Left ventricle myocardium superior (tissue), 1 donor: ENCODE data around the gene MRPL2. TPM values are rescaled to one million over a fixed set of nuclear protein-coding genes. Genes with fewer than 3 reads are reported as not detected.
"Not testable (repeated sequence)": the region's sequence is repeated elsewhere in the genome, so short reads cannot be mapped to it uniquely, and the experiment has no call there.

Source experiments
- ATAC-seq: fragments of 200-7000 bp; cut with Tn5 transposase; one replicate; pipeline ENCODE4 v1.9.1; 2020; ENCODE audit warnings: mild to moderate bottlenecking, moderate library complexity
- DNase-seq: peaks from one replicate; pipeline ENCODE4 v3.0.0-alpha.2; 2020
- intact Hi-C: fragments of 100-400 bp; cut with micrococcal nuclease; formaldehyde crosslinking; loops from one replicate; pipeline ENCODE4 v1.11.0; 2022
- total RNA-seq: library from RNA; stranded (reverse); fragmentation: NEBNext Ultra II Directional; extraction: Animal tissue kit (Norgen Biotek cat#: 25700); gene quantifications from one replicate; pipeline ENCODE4 v1.2.1, GENCODE V29; 2021
- donor health status: DM: no; HTN: yes; CAD: no; lungs with severe emphysema.

The MRPL2 gene
- total RNA-seq, 1 donor from 2014 or later, result 116 TPM

GRCh38 chr6:43086022-43086658, 26.9 kb upstream of the MRPL2 start:
- intact Hi-C loops, result no loop called here
- DNase-seq, result no peak
- no peak for ATAC-seq

DNA sequence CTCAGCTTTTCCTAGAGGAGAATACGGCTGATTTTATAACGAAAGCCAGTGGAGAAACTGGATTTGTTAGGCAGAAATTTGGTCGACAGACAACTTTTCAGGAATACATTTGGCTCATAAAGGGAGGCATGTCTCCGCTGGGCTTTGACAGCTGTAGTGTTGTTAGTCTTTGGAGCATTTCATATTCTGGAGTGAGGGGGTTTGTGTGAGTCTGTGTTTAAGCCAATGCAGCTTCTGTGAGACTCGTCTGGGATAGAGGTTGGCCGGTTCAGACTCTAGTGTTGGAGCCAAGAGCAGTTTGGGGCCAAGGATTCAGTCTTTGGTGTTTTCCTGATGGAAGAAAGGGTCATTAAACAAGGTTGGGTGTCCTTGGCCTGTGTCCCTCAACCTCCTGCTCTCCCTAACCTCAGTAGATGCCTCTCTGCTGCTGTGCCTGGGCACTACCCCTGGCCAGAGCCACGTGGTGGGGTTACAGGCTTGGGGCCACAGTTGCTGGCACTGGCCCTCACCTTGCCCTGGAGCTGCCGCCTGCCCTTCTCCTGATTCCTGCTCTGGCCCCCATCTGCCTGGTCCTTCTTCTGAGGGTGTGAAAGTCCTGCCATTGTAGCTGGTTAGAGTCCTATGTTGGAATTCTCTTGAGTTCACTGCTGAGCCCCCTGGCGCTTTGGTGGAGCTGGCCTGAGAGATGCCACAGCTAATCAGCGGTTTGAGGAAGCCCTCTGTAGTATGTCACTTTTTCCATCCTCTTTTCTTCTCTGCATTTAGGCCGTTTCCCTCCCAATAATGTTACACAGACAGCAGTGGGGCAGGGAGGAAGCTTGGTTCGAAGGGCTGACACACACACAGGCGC, 23.8 kb upstream of the MRPL2 start:
- intact Hi-C loops, result no loop called here
- ATAC-seq, result no peak
- no peak for DNase-seq

- ATAC-seq, DNase-seq, intact Hi-C loops: not testable (repeated sequence)
These were observed 22.7 kb upstream of the MRPL2 start for GRCh38 chr6:43081922-43082321.

GRCh38 chr6:43081043-43081442, 21.8 kb upstream of the MRPL2 start:
- no peak for DNase-seq
- intact Hi-C loops, result no loop called here
- no peak for ATAC-seq

- intact Hi-C loops, result no loop called here
- no peak for DNase-seq
- no peak for ATAC-seq
These were observed 19.5 kb upstream of the MRPL2 start for GRCh38 chr6:43078691-43079090.

DNA sequence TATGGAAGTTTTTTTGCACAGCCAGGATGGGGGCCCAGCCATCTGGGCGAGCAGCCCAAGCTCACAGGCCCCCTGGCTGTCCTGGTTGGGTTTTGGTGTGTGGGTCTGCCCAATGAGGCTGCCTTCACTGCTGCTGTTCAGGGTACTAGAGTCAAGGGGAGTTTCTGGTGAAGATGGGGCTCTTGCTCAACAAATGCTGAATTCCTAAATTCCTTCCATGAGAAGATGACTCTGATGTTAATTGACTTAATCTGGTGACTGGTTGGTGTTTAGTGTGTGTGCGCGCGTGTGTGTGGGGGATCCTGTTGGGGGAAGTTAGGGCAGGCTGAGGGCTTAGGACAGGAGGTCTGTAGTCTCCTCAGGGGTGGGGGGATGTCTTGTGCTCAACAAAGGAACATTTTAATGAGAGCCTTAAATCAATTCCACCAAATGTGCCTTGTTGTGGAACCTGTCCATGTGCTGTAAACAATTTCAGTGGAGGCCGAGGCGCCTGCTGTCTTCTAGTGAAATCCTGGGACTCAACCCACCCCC, 18.8 kb upstream of the MRPL2 start:
- no peak for ATAC-seq

DNA sequence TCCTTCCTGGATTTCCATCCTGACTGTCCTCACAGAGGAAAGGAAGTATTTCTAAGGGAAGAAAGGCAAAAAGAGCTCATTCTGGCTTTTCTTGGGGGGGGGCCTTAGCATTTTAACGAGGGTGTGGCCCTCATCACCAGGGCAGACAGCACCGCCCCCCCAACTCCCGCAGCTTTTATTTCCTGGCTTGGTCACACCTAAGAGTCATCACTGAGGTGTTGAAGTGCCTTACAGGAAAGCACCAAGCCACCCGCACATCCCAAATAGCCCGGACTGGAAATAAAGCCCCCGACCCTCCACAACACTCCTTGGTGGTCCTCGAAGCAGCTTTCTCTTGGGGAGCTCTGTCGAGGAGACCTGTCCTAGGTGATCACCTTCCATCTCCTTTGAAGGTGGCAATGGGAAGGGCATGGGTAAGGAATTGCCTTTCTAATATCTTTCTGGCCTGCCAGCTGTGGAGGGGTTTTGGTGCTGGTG, 18.1 kb upstream of the MRPL2 start:
- DNase-seq, result no peak
- no peak for ATAC-seq
- intact Hi-C loops, result no loop called here

More for the DNA sequence above, 18.8 kb upstream of the MRPL2 start:
- intact Hi-C loops, result no loop called here
- DNase-seq, result no peak

DNA sequence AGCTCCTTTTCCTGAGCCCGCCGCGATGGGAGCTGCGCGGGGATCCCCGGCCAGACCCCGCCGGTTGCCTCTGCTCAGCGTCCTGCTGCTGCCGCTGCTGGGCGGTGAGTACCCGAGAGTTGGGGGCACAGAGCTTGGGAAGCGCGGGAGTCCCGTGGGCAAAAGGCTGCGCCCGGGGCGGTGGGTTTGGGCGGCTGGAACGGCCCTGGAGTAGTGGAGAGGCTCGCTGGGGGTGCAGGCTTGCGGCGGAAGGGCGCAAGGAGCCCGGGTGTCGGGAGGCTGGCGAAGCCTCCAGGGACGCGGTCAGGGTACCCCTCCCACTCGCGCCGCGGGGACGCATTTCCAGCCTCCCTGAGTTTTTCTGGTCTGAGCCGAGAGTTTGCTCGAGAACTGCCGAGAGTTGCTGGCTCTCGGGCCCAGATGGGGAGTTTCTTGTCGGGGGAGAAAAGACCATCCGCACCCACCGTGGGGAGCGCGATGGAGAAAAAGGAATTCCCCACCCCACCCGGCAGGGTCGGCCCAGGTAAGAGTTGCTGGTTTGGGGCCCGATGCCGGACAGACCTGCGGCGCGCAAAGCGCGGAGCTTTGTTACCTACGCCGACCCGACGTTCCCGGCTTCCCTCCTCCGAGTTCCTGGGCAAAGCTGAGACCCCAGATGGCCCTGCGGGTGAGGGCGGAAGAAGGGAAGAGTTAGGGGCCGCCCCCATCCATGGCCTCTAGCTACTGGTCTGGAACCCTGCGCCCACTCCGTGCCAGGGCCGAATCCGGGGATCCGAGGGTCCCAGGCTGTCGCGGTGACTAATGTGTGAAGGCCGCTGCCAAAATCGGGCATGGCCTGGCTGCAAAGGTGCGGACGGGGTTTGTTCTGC, 17.5 kb upstream of the MRPL2 start:
- ATAC-seq (peak; percentile 17), DNase-seq (peak; percentile 30)
- intact Hi-C loops, result no loop called here

- ATAC-seq, result peak; percentile 69
- intact Hi-C loops, result no loop called here
- DNase-seq, result peak; percentile 56
These were observed 16.6 kb upstream of the MRPL2 start, which contains the start of gene PTK7 for GRCh38 chr6:43075670-43076463. Gene PTK7 (plus strand): TSS chr6:43076314. CDS start chr6:43076489, 175 bp downstream.

- ATAC-seq, result peak; percentile 6
- intact Hi-C loops, result no loop called here
- no peak for DNase-seq
These were observed 15.8 kb upstream of the MRPL2 start for GRCh38 chr6:43074847-43075669.

DNA sequence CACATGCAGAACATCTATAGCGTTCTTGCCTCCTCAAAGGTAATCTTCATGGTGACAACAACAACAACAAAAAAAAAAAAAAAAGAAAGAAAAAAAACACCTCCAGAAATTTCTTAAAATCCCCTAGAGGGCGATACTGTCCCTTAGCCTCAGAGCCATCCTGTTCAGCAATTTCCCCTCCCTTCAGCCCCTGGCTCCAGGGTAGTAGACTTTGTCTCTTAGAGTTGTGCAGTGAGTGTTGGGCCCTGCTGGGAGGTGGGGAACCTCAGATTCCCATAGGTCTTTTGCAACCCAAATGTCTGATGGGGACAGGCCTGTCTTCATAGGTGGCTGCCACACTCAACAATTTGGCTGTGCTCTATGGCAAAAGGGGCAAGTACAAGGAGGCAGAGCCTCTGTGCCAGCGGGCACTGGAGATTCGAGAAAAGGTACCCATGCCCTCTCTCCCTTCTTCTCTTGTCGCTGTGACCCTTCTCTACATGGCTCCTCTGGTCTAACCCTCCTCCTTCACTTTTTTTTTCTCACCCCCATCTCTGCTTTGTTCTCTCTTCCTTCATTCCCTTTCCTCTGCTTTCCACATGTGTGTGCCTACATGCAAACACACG, 10.9 kb upstream of the MRPL2 start:
- no peak for DNase-seq
- no peak for ATAC-seq
- intact Hi-C loops, result no loop called here

- intact Hi-C loops, result no loop called here
These were observed 3.6 kb upstream of the MRPL2 start for GRCh38 chr6:43062818-43063217.

DNA sequence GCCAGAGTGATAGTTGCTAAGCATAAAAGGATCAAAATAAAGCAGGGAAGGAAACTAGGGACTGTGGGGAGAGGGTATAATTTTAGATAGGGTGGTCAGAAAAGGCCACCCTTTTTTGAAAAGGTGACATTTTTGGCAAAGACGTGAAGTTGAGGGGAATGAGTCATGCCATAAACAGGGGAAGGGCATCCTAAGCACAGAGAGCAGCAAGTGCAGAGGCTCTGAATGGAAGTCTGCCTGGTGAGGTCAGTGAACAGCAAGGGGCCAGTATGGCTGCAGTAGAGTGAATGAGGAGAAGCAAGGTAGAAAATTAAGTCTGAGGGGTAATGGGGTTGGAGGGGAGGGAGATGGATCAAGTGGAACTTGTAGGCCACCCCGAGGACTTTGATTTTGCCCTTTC, 2.6 kb upstream of the MRPL2 start:
- DNase-seq (no peak), ATAC-seq (no peak)
- intact Hi-C loops, result no loop called here

More at GRCh38 chr6:43062818-43063217, 3.6 kb upstream of the MRPL2 start:
- ATAC-seq (no peak), DNase-seq (no peak)

DNA sequence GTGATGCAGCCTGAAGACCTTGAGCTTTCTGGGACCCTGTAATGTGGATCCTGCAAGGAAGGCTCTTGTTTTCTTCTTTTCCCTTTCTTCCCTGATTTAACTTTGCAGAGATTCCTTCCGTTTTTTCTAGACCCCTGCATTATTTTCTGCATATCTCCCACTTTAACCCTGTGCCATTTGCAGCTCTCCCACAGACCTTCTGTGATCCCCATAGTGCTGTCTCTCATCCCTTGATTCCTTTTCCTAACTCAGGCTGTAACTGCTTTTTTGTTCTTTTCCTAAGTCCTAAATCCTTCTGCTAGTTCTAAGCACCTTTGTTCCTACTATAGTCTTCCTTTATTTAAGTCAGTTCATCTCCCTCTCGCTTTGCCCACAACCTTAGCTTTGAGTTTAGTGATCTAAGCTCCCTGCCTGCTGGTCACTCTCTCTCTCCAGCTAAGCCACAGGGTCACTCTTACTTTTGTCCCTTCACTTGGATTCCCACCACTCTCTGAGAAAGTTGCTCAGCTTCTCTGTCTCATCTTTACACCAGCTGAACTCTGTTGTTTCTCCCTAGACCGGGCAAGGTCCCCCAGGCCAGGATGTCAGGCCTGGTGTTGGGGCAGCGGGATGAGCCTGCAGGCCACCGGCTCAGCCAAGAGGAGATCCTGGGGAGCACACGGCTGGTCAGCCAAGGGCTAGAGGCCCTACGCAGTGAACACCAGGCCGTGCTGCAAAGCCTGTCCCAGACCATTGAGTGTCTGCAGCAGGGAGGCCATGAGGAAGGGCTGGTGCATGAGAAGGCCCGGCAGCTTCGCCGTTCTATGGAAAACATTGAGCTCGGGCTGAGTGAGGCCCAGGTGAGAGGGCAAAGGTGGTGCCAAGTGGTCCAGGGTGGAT, 1.8 kb upstream of the MRPL2 start:
- DNase-seq (no peak), ATAC-seq (no peak)

DNA sequence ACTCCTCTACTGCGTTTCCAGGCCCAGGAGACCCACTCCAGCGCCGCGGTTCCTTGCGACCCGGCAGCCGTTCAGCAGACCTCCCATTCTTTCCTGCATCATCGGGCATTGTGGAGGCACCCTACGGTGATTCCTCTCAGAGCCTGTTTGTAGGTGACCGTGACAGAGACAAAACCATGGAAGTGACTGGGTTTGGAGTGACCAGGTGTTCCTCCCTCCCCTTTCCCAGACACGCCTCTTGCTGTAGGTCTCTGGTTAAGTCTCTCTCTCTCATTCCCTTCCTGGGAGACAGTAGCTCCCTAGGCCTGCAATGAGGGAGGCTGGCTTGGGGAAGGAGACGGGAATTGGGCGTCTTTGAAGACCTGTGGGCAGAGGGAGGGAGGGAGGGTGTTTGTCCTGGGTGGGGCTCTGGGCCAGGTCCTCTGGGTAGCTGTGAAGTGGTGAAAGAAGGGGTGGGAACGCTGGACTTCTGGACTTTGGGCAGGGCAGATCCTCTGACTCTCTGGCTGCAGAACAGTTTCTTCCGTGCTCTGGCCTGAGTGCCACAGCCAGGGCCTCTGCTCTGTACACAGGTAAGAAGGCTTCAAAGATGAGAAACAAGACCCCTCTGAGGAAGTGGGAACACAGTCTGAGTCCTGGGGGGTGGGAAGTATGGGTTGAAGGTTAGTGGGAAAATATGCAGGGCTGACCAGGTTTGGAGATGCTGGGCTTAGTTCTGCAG, 960 bp upstream of the MRPL2 start:
- intact Hi-C loops, result no loop called here
- ATAC-seq, result peak; percentile 32
- DNase-seq, result no peak

More for the DNA sequence above, 1.8 kb upstream of the MRPL2 start:
- intact Hi-C loops, result no loop called here

DNA sequence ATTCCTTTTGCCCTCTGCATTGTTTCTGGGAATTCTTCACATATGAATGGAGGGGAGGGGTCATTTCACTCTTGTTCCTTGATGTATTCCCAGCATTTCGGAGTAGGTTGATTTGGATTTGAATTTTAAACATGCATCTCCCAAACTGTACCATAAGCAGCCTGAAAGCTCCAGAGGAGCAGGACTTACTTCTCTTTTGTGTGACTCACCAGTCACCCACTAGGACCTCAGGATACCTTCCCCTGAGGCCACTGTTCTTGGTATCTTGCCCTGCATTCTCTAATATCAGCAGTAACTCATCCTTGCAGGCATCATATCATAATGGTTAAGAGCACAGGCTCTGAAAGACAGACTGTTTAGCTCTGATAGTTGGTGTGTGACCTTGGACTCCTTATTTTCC, 703 bp downstream of the MRPL2 start:
- DNase-seq (no peak), ATAC-seq (no peak)
- intact Hi-C loops, result no loop called here
